Sigmoid colon (tissue), 7 donors: ENCODE results near the gene UBA7. TPM values are rescaled to one million over a fixed set of nuclear protein-coding genes. Genes with fewer than 3 reads are reported as not detected.
A peak's percentile ranks its signal among the peaks of the same experiment; 100 is the strongest.

Experiments used
- DNase-seq: peaks from one replicate; pipeline ENCODE4 v3.0.0-alpha.2; 2019
- H3K27ac ChIP-seq, 4 donors: fragments of 200-600 bp; sonication (generic); one replicate each; pipeline ENCODE4 v1.5.1; 2016 to 2019; ENCODE audit warnings: mild to moderate bottlenecking in 1 of 4
- H3K27me3 ChIP-seq, 3 donors: fragments of 200-600 bp; sonication (generic); one replicate each; pipeline ENCODE4 v1.5.1; 2019; ENCODE audit warnings: mild to moderate bottlenecking in 1 of 3
- H3K36me3 ChIP-seq, 4 donors: fragments of 200-600 bp; sonication (generic); one replicate each; pipeline ENCODE4 v1.5.1; 2016 to 2019
- H3K4me1 ChIP-seq, 4 donors: fragments of 200-600 bp; sonication (generic); one replicate each; pipeline ENCODE4 v1.5.1; 2017 to 2019
- H3K4me3 ChIP-seq, 4 donors: fragments of 200-600 bp; sonication (generic); one replicate each; pipeline ENCODE4 v1.5.1; 2017 to 2019; ENCODE audit warnings: mild to moderate bottlenecking in 2 of 4, moderate library complexity in 1 of 4
- H3K9me3 ChIP-seq, 4 donors: fragments of 200-600 bp in 3 of 4; sonication (generic) in 3 of 4; one replicate each; pipeline versions ENCODE4 v1.5.1 to v1.6.1; 2013 to 2019
- CTCF ChIP-seq, 4 experiments: fragments of 450-650 bp in 3 of 4; fragments of 200-600 bp in 1 of 4; IDR thresholded peaks; one replicate each; pipeline ENCODE4 v1.5.1; 2016 to 2019; ENCODE audit warnings: antibody characterized with exemption in 4 of 4, mild to moderate bottlenecking in 3 of 4, moderate library complexity in 2 of 4
- EP300 ChIP-seq, 4 donors: sonication (generic); formaldehyde crosslinking; IDR thresholded peaks; one replicate each; pipeline ENCODE4 v1.6.1; 2017; ENCODE audit warnings: antibody characterized with exemption in 4 of 4
- POLR2A ChIP-seq, 2 donors: fragments of 450-650 bp; IDR thresholded peaks; one replicate each; pipeline ENCODE4 v1.6.1; 2016; ENCODE audit warnings: antibody characterized with exemption in 2 of 2, mild to moderate bottlenecking in 2 of 2, moderate library complexity in 2 of 2
- POLR2AphosphoS5 ChIP-seq, 4 donors: sonication (generic); formaldehyde crosslinking; IDR thresholded peaks; one replicate each; pipeline ENCODE4 v1.6.1; 2017; ENCODE audit warnings: antibody characterized with exemption in 4 of 4
- WGBS, 2 donors: extraction: QIAGEN DNeasy Blood & Tissue Kit; methylation state at CpG; one replicate each; pipeline ENCODE4 v1.1.7; 2013; 5-methylcytosine and 5-hydroxymethylcytosine counted together
- intact Hi-C: fragments of 100-400 bp; cut with DNase I; formaldehyde crosslinking; loops from one replicate; pipeline ENCODE4 v1.15.1; 2023
- polyA plus RNA-seq, 3 donors: library from polyadenylated mRNA; stranded (reverse); fragments of 200-250 nt; gene quantifications; one replicate each; pipeline ENCODE4 v1.2.3, GENCODE V29; 2013
- total RNA-seq, 4 donors: library from RNA; depleted of rRNA; stranded (reverse); fragments of >200 nt; gene quantifications; one replicate each; pipeline ENCODE4 v1.1.0, GENCODE V29; 2016
- donor health status: healthy with polysubstance abuse.
- donor health status: Bipolar disorder and iron deficiency.
- donor health status: healthy.

Gene UBA7
- total and polyA plus RNA-seq, 7 donors, result 15.6 to 92.6 (median 41.0) TPM

- TF ChIP-seq EP300 (IDR thresholded peaks at IDR 0.05) (no peak), POLR2A (IDR thresholded peaks at IDR 0.05) (no peak), CTCF (IDR thresholded peaks at IDR 0.05) (no peak), POLR2AphosphoS5 (IDR thresholded peaks at IDR 0.05) (peak in 1 of 4 donors; percentile 16)
- intact Hi-C loops, result no loop called here
- no peaks in the 10 kb centered on the region for H3K27me3 ChIP-seq
- peak; percentile 70 for DNase-seq
- peak overlapping the region; percentile 88 to 95 (median 92) for H3K27ac ChIP-seq
- WGBS, 2 donors, result 38 to 79% methylated on average over 11 of the region's 11 CpGs
- H3K4me3 ChIP-seq, result peak overlapping the region in 1 of 4 donors; percentile 10
- no peaks in the 10 kb centered on the region for H3K9me3 ChIP-seq
- peaks cover 3 to 25% (median 10%) of the 10 kb centered on the region in 4 donors for H3K36me3 ChIP-seq
- H3K4me1 ChIP-seq, result peaks cover 0 to 55% (median 38%) of the 10 kb centered on the region in 4 donors
Observed at GRCh38 chr3:49805897-49806701, 7.7 kb downstream of the UBA7 start.

DNA sequence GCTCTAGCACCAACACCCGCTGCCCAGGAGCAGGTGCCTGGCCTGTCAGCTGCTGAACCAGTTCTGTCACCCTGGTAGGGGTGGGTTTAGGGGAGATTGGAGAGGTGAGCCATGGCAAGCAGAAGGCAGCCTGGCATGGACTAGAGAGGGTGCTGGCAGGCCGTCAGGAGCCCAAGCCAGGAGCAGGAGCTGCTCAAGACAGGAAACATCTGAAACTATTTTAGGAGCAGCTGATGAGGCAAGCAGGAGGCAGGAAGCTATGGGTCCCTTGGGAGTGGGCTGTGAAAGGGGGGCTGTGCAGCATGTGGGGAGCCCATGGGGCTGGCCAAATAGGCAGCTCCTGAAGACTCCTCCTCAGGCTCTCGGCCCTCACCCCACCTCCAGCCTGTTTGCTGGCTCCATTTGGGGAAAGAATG, 8.4 kb downstream of the UBA7 start:
- intact Hi-C loops, result no loop called here
- DNase-seq, result peak; percentile 94
- Histone ChIP-seq H3K9me3 (no peaks in the 10 kb centered on the region), H3K36me3 (peaks cover 3 to 18% (median 10%) of the 10 kb centered on the region in 4 donors), H3K27me3 (no peaks in the 10 kb centered on the region), H3K4me1 (peaks cover 0 to 55% (median 38%) of the 10 kb centered on the region in 4 donors), H3K27ac (peak overlapping the region; percentile 88 to 95 (median 92)), H3K4me3 (peak overlapping the region in 1 of 4 donors; percentile 10)
- TF ChIP-seq CTCF (IDR thresholded peaks at IDR 0.05) (no peak), POLR2AphosphoS5 (IDR thresholded peaks at IDR 0.05) (peak; percentile 55 to 77 (median 62)), EP300 (IDR thresholded peaks at IDR 0.05) (no peak), POLR2A (IDR thresholded peaks at IDR 0.05) (no peak)
- 46 to 88% methylated on average over 3 of the region's 3 CpGs for WGBS, 2 donors

DNA sequence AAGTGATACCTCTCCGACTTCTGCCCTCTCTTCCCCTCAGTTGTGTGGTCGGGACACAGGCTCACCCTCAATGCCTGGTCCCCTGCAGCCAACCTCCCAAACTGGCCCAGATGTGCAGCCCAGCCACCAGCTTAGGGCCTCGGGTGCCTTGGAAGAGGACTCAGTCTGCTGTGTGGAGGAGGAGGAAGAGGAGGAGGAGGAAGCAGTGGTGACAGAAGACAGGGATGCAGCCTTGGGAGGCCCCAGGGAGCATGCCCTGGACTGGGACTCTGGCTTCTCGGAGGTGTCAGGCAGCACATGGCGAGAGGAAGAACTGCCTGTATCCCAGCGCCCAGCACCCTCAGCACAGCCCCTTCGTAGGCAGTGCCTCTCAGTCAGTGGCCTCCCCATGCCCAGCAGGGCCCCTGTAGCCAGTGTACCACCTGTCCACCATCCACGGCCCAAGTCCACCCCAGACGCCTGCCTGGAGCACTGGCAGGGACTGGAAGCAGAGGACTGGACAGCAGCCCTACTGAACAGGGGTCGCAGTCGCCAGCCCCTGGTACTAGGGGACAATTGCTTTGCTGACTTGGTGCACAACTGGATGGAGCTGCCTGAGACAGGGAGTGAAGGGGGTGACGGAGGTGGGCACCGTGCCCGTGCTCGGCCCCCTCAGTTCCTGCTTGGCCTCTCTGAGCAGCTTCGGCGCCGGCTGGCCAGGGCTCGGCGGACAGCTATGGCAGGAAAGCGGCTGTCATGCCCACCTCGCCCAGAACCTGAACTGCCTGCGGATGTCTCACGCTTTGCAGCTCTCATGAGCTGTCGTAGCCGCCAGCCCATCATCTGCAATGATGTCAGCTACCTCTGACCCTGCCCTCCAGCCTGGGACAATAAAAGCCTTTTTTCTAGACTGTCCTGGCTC, 9.4 kb downstream of the UBA7 start:
- peak overlapping the region; percentile 88 to 95 (median 92) for H3K27ac ChIP-seq
- DNase-seq, result no peak

More for the DNA sequence above, 9.4 kb downstream of the UBA7 start:
- no peak for TF ChIP-seq EP300 (IDR thresholded peaks at IDR 0.05)
- TF ChIP-seq POLR2A (IDR thresholded peaks at IDR 0.05), result no peak
- no peak for TF ChIP-seq CTCF (IDR thresholded peaks at IDR 0.05)
- no peak for TF ChIP-seq POLR2AphosphoS5 (IDR thresholded peaks at IDR 0.05)
- H3K36me3 ChIP-seq, result peaks cover under 1 to 8% (median 4%) of the 10 kb centered on the region in 4 donors
- 55 to 82% methylated on average over 26 of the region's 26 CpGs for WGBS, 2 donors
- H3K27me3 ChIP-seq, result no peaks in the 10 kb centered on the region
- H3K4me3 ChIP-seq, result peak overlapping the region; percentile 57 to 86 (median 70)
- H3K4me1 ChIP-seq, result peaks cover 0 to 55% (median 38%) of the 10 kb centered on the region in 4 donors
- H3K9me3 ChIP-seq, result no peaks in the 10 kb centered on the region
- intact Hi-C loops, result no loop called here
